Activated CD4-positive, alpha-beta T cell treated with anti-CD3 and anti-CD28 coated beads, Interleukin-2, Interleukin-6, amounts not matched to agents 100 ng/mL and 50 ng/mL, durations not matched to agents 16 hours and 8 hours (primary cell): Measurements from ENCODE around the gene GABRG3.
"Not testable (repeated sequence)": the region's sequence is repeated elsewhere in the genome, so short reads cannot be mapped to it uniquely, and the experiment has no call there.

Source experiments
- DNase-seq: peaks from one replicate; pipeline ENCODE4 v3.0.0-alpha.2; 2020

The GABRG3 gene

DNA sequence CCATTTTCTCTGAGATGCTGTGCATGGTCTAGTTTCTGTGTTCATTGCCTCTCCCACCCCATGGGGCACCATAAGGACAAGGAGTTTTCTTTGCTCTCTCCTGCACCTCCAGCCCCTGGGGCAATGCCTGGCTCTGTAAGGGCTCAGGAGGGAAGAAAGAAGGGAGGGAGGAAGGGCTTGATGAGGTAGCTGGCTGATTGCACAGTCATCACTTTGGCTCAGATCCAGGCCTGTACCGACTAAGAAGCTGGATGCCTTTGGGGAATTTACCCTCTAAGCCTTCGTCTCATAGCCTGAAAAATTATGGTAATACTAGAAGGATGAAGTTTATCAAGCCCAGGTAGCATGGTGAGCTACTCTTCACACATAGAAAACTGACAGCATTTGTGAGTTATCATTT is 382.9 kb downstream of the GABRG3 start:
- no peak for DNase-seq

DNA sequence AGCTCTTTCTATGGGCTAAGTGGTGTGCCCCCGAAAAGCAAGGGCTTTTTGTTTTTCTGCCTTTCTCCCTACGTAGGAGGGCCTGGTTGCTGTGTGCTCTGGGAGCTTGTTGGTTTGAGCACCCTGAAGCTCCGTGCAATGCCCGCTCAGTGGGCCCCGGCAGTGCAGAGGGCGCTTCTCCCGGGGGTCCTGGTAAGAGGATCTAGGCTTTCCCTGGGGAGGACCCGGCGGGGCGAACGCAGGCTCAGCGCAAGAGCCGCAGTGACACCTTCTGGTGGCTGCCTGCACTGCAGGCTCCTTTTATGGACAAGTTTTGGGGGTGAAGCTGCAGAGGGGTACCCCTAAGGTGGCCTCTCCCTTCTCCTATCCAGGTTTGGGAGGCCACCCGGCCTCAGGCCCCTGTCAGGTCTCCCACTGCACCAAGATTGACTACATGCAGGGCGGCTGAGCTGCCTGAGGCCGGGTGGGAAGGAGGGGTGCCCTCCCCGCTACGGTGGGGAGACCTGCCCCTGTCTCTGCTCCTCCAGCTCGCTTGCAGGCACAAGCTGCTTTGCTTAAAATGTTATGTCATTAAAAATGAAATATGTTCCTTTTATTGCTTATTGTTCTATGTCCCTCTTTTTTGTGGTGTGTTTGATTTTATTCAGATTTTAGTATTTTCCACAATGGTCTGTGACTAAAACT is 387.9 kb downstream of the GABRG3 start:
- peak; percentile 15 for DNase-seq

DNA sequence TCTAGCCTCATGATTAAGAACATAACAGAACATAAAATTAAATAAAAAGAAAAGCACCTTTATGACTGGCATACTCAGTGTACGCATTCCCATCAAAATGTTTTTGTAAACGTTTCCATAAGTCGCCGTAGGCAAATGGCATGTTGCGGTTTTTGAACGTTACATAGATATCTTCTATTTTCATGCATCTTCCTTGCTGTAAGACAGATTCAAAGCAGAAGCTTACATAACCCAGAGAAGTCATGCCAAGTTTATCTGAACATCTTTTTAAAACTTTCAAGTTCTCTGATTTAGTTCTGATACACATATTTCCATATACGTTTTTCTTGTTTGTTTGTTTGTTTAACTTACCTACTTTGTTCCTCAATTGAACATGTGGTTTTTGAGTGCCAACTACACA is 388.6 kb downstream of the GABRG3 start:
- no peak for DNase-seq

- DNase-seq: no peak
Measured at GRCh38 chr15:27360316-27360715, 389.3 kb downstream of the GABRG3 start.

DNA sequence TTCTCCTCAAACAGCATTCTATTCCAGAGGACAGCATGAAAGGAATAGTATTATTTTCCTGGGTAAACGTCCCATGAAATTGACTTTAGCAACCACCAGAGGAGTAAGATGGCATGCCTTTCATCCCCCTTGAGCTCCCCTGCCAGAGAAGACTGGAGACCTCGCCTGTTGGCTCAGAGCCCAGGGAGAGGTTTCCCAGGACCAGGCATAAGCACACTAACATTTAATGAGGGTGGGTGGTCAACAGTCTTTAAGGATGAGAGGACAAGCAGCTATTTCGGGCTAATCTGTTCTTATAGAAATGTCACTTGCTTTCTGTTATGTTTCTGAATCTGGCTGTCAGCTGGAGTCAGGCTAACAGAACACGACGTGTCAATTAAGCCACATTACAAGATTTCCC is 390.5 kb downstream of the GABRG3 start:
- no peak for DNase-seq

- no peak for DNase-seq
Measured at GRCh38 chr15:27365456-27365855, 394.5 kb downstream of the GABRG3 start.

GRCh38 chr15:27377391-27377790 is 406.4 kb downstream of the GABRG3 start:
- DNase-seq: not testable (repeated sequence)

- no peak for DNase-seq
Measured at GRCh38 chr15:27382361-27383025, 411.5 kb downstream of the GABRG3 start.

DNA sequence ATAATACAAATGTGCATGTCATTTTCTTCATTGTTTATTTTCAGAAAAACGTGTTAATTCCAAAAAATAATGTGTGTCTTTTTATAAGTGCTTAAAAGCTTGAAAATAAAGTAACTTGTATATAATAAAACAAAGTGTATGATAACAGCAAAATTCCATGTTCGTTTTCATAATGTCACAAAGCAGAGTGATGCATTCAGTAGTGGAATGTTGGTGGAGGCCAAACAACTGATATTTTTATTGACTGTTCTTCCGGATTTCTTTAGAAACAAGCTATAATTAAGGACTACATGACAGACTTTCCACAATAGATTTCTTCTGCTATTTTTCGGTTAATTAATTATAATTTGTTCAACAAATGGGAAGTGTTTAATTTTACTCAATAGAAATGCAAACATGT is 412.7 kb downstream of the GABRG3 start:
- DNase-seq: no peak

DNA sequence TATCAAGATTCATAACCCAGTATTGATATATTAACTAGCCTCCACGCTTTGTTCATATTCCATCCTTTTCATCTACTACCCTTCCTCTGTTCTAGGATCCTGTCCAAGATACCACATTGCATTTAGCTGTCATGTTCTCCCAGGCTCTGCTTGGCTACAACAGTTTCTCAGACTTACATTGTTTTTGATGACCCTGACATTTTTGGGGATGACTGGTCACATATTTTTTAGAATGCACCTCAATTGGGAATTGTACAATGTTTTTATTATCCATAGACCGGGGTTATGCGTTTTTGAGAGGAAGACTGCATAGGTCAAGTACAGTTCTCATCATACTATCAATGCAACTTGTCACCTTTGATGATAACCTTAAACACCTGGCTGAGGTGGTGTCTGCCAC is 421.2 kb downstream of the GABRG3 start:
- DNase-seq: no peak

- DNase-seq: no peak
Measured at GRCh38 chr15:27396521-27396920, 425.5 kb downstream of the GABRG3 start.

DNA sequence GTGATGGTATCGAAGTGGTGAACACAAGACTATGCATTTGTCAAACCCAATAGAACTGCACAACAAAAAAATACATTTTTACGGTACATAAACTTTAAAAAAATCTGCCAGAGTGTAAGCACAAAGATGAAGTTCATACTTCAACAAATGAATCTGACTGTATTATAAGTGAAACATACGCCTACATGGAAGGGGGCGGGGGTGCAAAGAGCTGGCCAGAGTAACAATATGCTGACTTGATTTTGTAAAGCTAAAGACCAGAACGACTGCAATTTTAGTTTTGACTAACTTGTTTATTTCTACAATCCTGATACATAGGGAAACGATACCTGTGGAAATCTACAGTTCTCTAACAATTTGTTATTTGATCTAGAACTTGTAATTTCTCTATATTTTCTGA is 426.0 kb downstream of the GABRG3 start:
- DNase-seq: no peak

- DNase-seq: no peak
Measured at GRCh38 chr15:27398631-27399161, 427.7 kb downstream of the GABRG3 start.

DNA sequence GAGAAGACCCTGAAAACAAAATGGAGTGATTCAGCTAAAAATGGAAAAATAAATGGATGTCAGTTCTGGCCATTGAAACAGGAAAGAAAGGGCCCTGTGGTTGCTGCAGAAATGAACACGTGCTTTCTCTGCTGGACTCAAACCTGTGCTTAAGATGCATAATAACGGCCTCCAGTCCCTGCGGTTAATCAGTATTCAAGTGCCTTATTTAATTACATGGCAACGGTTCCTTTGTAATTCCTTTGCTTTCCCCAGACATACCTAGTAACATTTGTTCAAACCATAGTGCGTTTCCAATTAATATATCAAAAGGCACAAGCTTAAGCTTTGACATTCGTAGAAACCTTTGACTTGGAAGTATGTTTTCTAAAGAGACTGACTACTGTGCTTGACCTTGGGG is 428.3 kb downstream of the GABRG3 start:
- DNase-seq: no peak

DNA sequence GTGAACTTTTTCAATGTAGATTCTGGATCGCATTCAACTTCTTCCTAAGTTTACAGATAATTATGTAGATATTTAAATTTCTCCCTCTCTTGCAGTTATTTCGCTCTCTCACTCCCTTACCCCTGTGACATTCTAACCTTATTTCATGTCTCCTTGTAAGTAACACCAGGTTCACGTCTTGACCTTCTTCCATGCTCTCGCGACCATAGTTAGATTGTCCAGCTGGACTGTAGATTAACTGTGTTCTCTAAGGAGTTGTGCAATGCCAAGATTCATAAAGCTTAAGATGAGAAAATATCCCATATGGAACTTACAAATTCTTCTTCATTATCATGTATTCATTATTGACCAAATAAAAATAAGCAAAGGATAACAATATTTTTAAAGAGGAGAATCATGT is 430.5 kb downstream of the GABRG3 start:
- DNase-seq: no peak

GRCh38 chr15:27408428-27408827 is 437.4 kb downstream of the GABRG3 start:
- no peak for DNase-seq

DNA sequence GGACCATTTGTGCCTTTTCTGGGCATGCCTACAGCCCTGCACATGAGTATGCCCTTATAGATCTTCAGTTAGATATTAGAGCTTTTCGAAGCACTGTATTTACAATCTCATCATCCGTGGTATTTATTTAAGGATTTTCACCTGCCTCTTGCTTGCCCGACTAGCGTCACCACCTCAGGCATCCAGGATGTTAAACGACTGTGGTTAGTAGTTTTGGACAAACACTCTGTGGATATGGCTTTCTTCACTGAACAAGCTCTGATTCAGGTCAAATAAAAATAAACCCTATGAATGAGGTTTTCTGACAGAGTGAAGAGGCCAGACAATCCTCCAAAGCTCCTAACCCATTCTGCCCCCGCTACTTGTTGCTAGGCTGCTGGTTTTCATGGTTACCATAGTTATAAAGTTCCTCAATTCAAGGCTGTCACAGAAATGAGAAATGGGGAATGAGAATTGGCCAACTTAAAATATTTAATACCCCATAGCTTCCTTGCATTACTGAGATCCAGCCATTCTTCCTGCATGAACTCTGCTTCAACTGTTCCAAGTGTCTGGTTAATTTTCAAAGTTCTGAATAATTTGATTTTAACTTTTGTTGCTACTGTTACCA is 440.1 kb downstream of the GABRG3 start:
- no peak for DNase-seq

- no peak for DNase-seq
Measured at GRCh38 chr15:27412415-27412814, 441.4 kb downstream of the GABRG3 start.

DNA sequence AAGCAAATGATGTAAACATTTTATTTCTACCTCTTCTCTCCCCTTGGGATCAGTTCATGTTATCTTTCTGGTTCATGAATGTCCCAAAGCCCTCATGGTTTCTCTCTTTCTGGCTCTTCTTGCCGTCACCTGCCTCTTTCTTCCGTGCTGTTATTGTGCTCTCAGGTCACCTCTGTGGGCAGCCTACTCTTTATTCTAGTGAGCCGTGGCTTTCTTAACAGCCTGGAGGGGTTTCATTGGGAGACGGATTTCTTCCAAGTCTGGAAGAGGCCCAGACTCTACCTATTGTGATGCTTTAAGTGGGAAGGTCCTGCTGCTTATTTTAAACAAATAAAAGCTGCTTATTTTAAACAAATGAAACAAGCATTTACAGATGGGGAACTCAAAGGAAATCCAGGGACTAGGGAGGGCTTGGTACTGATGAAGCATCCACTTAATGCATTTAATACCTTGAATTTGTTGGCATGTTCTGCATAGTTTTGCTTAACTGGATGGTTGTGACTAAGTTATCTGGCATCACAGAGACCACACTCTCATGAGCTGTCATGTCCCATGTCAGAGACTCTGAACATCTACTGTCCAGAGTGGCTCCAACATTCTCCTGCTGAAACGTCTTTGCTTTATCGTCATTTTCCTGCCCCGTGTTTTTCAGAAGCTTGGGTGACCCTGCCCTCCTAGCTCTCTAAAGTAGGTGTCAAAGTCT is 443.3 kb downstream of the GABRG3 start:
- DNase-seq: no peak

GRCh38 chr15:27418726-27419125 is 447.7 kb downstream of the GABRG3 start:
- no peak for DNase-seq

GRCh38 chr15:27422997-27423396 is 452.0 kb downstream of the GABRG3 start:
- no peak for DNase-seq

DNA sequence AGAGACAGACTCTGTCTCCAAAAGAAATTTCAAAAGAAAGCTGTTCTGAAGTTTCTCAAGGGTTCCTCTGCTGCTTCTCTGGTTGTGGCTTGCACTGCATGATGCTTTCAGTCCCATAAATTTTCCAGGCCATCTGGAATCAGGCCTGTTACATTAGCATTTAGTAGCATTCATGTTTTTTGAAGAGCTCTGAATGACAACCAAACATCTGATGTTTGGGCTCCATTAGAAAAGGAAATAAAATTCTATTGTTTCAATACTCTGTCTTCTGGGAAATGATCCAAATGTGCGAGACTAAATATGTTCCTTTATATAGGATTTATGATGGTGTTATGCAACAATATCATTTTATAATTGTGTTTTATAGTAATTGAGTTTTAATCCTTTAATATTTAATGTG is 455.8 kb downstream of the GABRG3 start:
- no peak for DNase-seq

DNA sequence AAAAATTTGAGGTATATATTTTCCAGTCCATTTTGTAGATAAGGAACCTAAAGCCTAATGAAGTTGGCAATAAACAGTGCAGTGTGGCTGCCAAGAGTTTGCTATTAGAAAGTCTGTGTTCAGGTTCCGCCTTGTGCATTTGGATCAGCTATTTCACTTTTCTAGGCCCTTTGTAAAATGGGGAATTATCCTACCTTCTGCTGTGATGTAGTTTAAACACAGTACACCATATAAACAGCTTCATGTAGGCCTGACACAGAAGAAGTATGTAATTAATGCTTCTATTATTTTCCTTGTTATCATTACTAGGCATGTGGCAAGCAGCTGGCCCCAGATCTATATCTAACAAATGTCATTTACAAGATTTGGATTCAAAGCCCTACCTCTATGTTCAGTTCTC is 456.3 kb downstream of the GABRG3 start:
- DNase-seq: no peak

- DNase-seq: no peak
Measured at GRCh38 chr15:27428151-27428550, 457.2 kb downstream of the GABRG3 start.
